H1 (cell line): Measurements from ENCODE around the gene DIO3. TPM values are rescaled to one million over a fixed set of nuclear protein-coding genes. Genes with fewer than 3 reads are reported as not detected.

Experiments
- EZH2 ChIP-seq: fragments of 200-600 bp; sonication (generic); IDR thresholded peaks from 2 replicates; pipeline ENCODE4 v1.7.1; 2012; ENCODE audit warnings: low read depth, mild to moderate bottlenecking, moderate library complexity, low read length, inconsistent platforms; ENCODE audit not compliant: severe bottlenecking
- RXRA ChIP-seq: IDR thresholded peaks from 2 replicates; pipeline ENCODE4 v1.6.1; 2011; ENCODE audit warnings: low read depth, mild to moderate bottlenecking, low read length, moderate library complexity; ENCODE audit not compliant: insufficient read depth
- SIRT6 ChIP-seq: IDR thresholded peaks from one replicate; pipeline ENCODE4 v1.7.1; 2012; ENCODE audit warnings: low read length, inconsistent platforms
- polyA plus RNA-seq, 7 experiments: library from polyadenylated mRNA; depleted of rRNA in 3 of 7; stranded (reverse) in 5 of 7; unstranded in 2 of 7; fragments of >200 nt in 5 of 7; fragments of 200-250 nt in 2 of 7; gene quantifications; 1 replicate in 5 of 7; 2 replicates in 1 of 7; 4 replicates in 1 of 7; pipeline versions ENCODE4 v1.2.1 to v1.2.3, GENCODE V29; 2011 to 2013; ENCODE audit warnings: missing spikeins in 2 of 7, mixed read lengths in 2 of 7
- total RNA-seq: library from RNA; stranded (reverse); fragmentation: NEBNext Ultra II Directional; extraction: Animal tissue kit (Norgen Biotek cat#: 25700); gene quantifications from 2 replicates; pipeline ENCODE4 v1.2.1, GENCODE V29; 2021

Gene DIO3
- total and polyA plus RNA-seq, 2 of the 8 experiments (the other 6 are each of a cell fraction or from before 2014, with no cell fraction given), result 0.17 to 0.19 TPM

- TF ChIP-seq RXRA (no peak), EZH2 (no peak), SIRT6 (no peak)
These were observed 23.9 kb downstream of the DIO3 start (continued) for GRCh38 chr14:101585211-101585610.
